ENCODE measurements around the gene TTC9B.

DNA sequence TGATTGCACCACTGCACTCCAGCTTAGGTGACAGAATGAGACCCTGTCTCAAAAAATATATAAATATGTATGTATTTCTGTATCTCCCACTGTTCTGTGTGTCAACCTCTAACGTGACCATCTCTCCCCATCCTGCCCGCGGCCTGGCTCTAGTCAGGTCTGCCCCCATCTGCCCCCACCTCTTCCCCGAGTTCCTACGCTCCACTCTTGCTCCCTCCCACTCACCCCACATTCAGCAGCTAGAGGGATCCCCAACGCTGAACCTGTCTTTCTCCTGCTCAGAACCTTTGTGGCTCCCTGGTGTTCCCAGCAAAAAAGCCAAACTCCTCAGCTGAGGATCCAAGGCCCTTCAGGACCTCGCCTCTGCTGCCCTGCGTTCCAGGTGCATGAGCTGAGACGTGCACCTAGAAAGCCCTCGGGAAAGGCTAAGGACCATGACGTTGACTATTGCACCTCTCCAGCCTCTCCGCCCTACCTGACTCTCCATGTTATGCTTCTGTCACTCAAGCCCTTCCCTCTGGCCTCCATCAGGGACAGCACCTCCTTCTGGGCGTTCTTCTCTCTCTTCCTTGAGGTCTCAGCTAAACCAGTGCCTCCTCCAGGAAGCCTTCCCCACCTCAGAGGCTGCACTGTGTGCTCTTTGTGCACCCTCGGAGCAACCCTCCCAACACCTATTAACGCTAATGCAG is 48.9 kb upstream of the TTC9B start:
- no peak for TF ChIP-seq EZH2 (optimal IDR thresholded peaks at IDR 0.05; ENCODE audit: low read depth, low read length)
- TF ChIP-seq, protein P1, sequence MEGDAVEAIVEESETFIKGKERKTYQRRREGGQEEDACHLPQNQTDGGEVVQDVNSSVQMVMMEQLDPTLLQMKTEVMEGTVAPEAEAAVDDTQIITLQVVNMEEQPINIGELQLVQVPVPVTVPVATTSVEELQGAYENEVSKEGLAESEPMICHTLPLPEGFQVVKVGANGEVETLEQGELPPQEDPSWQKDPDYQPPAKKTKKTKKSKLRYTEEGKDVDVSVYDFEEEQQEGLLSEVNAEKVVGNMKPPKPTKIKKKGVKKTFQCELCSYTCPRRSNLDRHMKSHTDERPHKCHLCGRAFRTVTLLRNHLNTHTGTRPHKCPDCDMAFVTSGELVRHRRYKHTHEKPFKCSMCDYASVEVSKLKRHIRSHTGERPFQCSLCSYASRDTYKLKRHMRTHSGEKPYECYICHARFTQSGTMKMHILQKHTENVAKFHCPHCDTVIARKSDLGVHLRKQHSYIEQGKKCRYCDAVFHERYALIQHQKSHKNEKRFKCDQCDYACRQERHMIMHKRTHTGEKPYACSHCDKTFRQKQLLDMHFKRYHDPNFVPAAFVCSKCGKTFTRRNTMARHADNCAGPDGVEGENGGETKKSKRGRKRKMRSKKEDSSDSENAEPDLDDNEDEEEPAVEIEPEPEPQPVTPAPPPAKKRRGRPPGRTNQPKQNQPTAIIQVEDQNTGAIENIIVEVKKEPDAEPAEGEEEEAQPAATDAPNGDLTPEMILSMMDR (IDR thresholded peaks at IDR 0.05; ENCODE audit: low read length) = no peak

Data from MM.1S (cell line).